Measurements from ENCODE around the gene RYR2.

- TF ChIP-seq ARNTL (CRISPR knock-in tag; IDR thresholded peaks at IDR 0.05; ENCODE audit: borderline replicate concordance, low read depth): no peak
- TF ChIP-seq ZNF8 (CRISPR knock-in tag; IDR thresholded peaks at IDR 0.05): no peak
- TF ChIP-seq GLIS3 (CRISPR knock-in tag; IDR thresholded peaks at IDR 0.05): no peak
- no peak for TF ChIP-seq TCF4 (CRISPR knock-in tag; IDR thresholded peaks at IDR 0.05; ENCODE audit: borderline replicate concordance)
- TF ChIP-seq POU6F1 (CRISPR knock-in tag; IDR thresholded peaks at IDR 0.05; ENCODE audit: borderline replicate concordance, low read depth): no peak
- TF ChIP-seq BACH2 (CRISPR knock-in tag; IDR thresholded peaks at IDR 0.05; ENCODE audit: borderline replicate concordance): no peak
- no peak for TF ChIP-seq TOX (CRISPR knock-in tag; IDR thresholded peaks at IDR 0.05; ENCODE audit: borderline replicate concordance)
- TF ChIP-seq ZC3H10 (CRISPR knock-in tag; IDR thresholded peaks at IDR 0.05): no peak
- TF ChIP-seq OSR1 (CRISPR knock-in tag; IDR thresholded peaks at IDR 0.05): no peak
- TF ChIP-seq ZFP3 (CRISPR knock-in tag; IDR thresholded peaks at IDR 0.05): no peak
- TF ChIP-seq CREB5 (CRISPR knock-in tag; IDR thresholded peaks at IDR 0.05; ENCODE audit: low read depth): no peak
- TF ChIP-seq ISL1 (CRISPR knock-in tag; IDR thresholded peaks at IDR 0.05): no peak
These were observed 299.4 kb downstream of the RYR2 start for GRCh38 chr1:237341391-237341790.
